Osteocyte (in vitro differentiated cells): ENCODE results near the gene WDR11. TPM values are rescaled to one million over a fixed set of nuclear protein-coding genes. Genes with fewer than 3 reads are reported as not detected.

ENCODE experiments used
- DNase-seq: peaks from one replicate; pipeline ENCODE4 v3.0.0; 2021; ENCODE audit warnings: mixed read lengths; ENCODE audit not compliant: unreplicated experiment; ENCODE audit errors: extremely low spot score
- H3K27ac Mint-ChIP-seq: one replicate; pipeline ENCODE4 v1.8.0; 2021; ENCODE audit warnings: mild to moderate bottlenecking, mixed read lengths; ENCODE audit not compliant: unreplicated experiment
- H3K27me3 Mint-ChIP-seq: one replicate; pipeline ENCODE4 v1.8.0; 2021; ENCODE audit warnings: mixed read lengths; ENCODE audit not compliant: unreplicated experiment
- H3K36me3 Mint-ChIP-seq: one replicate; pipeline ENCODE4 v1.8.0; 2021; ENCODE audit warnings: mixed read lengths; ENCODE audit not compliant: unreplicated experiment
- H3K4me1 Mint-ChIP-seq: one replicate; pipeline ENCODE4 v1.8.0; 2021; ENCODE audit warnings: mixed read lengths; ENCODE audit not compliant: unreplicated experiment
- H3K4me3 Mint-ChIP-seq: one replicate; pipeline ENCODE4 v1.8.0; 2021; ENCODE audit warnings: mild to moderate bottlenecking, moderate library complexity, mixed read lengths; ENCODE audit not compliant: unreplicated experiment
- H3K9me3 Mint-ChIP-seq: one replicate; pipeline ENCODE4 v1.8.0; 2021; ENCODE audit warnings: mixed read lengths; ENCODE audit not compliant: unreplicated experiment
- CTCF ChIP-seq: fragments of 200-600 bp; sonication (generic); IDR thresholded peaks from 2 replicates; pipeline ENCODE4 v1.5.0; 2021; ENCODE audit warnings: antibody characterized with exemption, mild to moderate bottlenecking, moderate library complexity
- total RNA-seq: library from RNA; stranded (reverse); gene quantifications from 2 replicates; pipeline ENCODE4 v1.2.1, GENCODE V29; 2021

The WDR11 gene
- total RNA-seq, 1 donor from 2014 or later: 61.8 TPM

- no peak overlapping the region for H3K27ac Mint-ChIP-seq
- no peak for TF ChIP-seq CTCF
- DNase-seq: peak; percentile 63
Measured at GRCh38 chr10:120938822-120939221, 87.7 kb downstream of the WDR11 start.

GRCh38 chr10:120940299-120940900 lies 89.2 kb downstream of the WDR11 start:
- TF ChIP-seq CTCF: no peak
- H3K36me3 Mint-ChIP-seq: no peaks in the 10 kb centered on the region
- peak; percentile 78 for DNase-seq
- peaks cover 8% of the 10 kb centered on the region for H3K4me1 Mint-ChIP-seq
- peaks cover 6% of the 10 kb centered on the region for H3K27me3 Mint-ChIP-seq
- no peak overlapping the region for H3K27ac Mint-ChIP-seq
- no peak overlapping the region for H3K4me3 Mint-ChIP-seq
- peaks cover 6% of the 10 kb centered on the region for H3K9me3 Mint-ChIP-seq

More at GRCh38 chr10:120938822-120939221, 87.7 kb downstream of the WDR11 start:
- Mint-ChIP-seq H3K9me3 (peaks cover 6% of the 10 kb centered on the region), H3K4me3 (no peak overlapping the region), H3K4me1 (peaks cover 8% of the 10 kb centered on the region), H3K27me3 (peaks cover 6% of the 10 kb centered on the region), H3K36me3 (no peaks in the 10 kb centered on the region)

- no peak for DNase-seq
- no peaks in the 10 kb centered on the region for H3K36me3 Mint-ChIP-seq
- H3K27ac Mint-ChIP-seq: no peak overlapping the region
- H3K9me3 Mint-ChIP-seq: no peaks in the 10 kb centered on the region
- peaks cover 6% of the 10 kb centered on the region for H3K27me3 Mint-ChIP-seq
- H3K4me1 Mint-ChIP-seq: peaks cover 8% of the 10 kb centered on the region
- TF ChIP-seq CTCF: no peak
- no peak overlapping the region for H3K4me3 Mint-ChIP-seq
Measured at GRCh38 chr10:120941501-120941900, 90.3 kb downstream of the WDR11 start.

- Mint-ChIP-seq H3K4me1 (peaks cover 8% of the 10 kb centered on the region), H3K27ac (no peak overlapping the region), H3K36me3 (no peaks in the 10 kb centered on the region), H3K4me3 (peak overlapping the region; percentile 26), H3K9me3 (no peaks in the 10 kb centered on the region), H3K27me3 (peaks cover 6% of the 10 kb centered on the region)
- peak; percentile 95 for TF ChIP-seq CTCF
- DNase-seq: peak; percentile 93
Measured at GRCh38 chr10:120942806-120943413, 91.7 kb downstream of the WDR11 start.

- peaks cover 8% of the 10 kb centered on the region for H3K4me1 Mint-ChIP-seq
- H3K9me3 Mint-ChIP-seq: no peaks in the 10 kb centered on the region
- H3K27me3 Mint-ChIP-seq: peaks cover 6% of the 10 kb centered on the region
- H3K36me3 Mint-ChIP-seq: no peaks in the 10 kb centered on the region
- DNase-seq: no peak
- no peak for TF ChIP-seq CTCF
- no peak overlapping the region for H3K27ac Mint-ChIP-seq
- H3K4me3 Mint-ChIP-seq: no peak overlapping the region
Measured at GRCh38 chr10:120943542-120943941, 92.4 kb downstream of the WDR11 start.
